Adrenal gland (tissue), 12 donors: ENCODE data around the gene TBCK. TPM values are rescaled to one million over a fixed set of nuclear protein-coding genes. Genes with fewer than 3 reads are reported as not detected.

Experiments used
- DNase-seq, 7 donors: peaks; one replicate each; pipeline ENCODE4 v3.0.0-alpha.2; 2019 to 2020
- H3K27ac ChIP-seq, 5 donors: fragments of 200-600 bp; sonication (generic) in 4 of 5; 1 replicate in 3 of 5; 2 replicates in 2 of 5; pipeline versions ENCODE4 v1.5.1 to v1.8.0; 2016 to 2020; ENCODE audit warnings: mild to moderate bottlenecking in 1 of 5
- H3K27me3 ChIP-seq: fragments of 200-600 bp; 2 replicates; pipeline ENCODE4 v1.8.0; 2021
- H3K36me3 ChIP-seq, 2 donors: fragments of 200-600 bp; replicated peaks in 1 of 2; 1 replicate in 1 of 2; 2 replicates in 1 of 2; pipeline versions ENCODE4 v1.5.1 to v1.8.0; 2018 to 2022
- H3K4me1 ChIP-seq, 2 donors: fragments of 200-600 bp; replicated peaks in 1 of 2; 1 replicate in 1 of 2; 2 replicates in 1 of 2; pipeline versions ENCODE4 v1.5.1 to v1.8.0; 2018 to 2021
- H3K4me3 ChIP-seq, 4 donors: fragments of 200-600 bp; sonication (generic) in 3 of 4; one replicate each; pipeline ENCODE4 v1.5.1; 2016 to 2018
- H3K9me3 ChIP-seq, 3 donors: fragments of 200-600 bp; sonication (generic) in 1 of 3; replicated peaks in 1 of 3; 1 replicate in 2 of 3; 2 replicates in 1 of 3; pipeline versions ENCODE4 v1.5.1 to v1.8.0; 2016 to 2021
- CTCF ChIP-seq, 6 experiments: fragments of 450-650 bp in 4 of 6; fragments of 200-600 bp in 2 of 6; sonication (generic) in 1 of 6; IDR thresholded peaks; 1 replicate in 5 of 6; 2 replicates in 1 of 6; pipeline versions ENCODE4 v1.5.1 to v1.8.0; 2016 to 2021; ENCODE audit warnings: antibody characterized with exemption in 6 of 6, mild to moderate bottlenecking in 2 of 6, moderate library complexity in 1 of 6
- POLR2A ChIP-seq, 2 donors: fragments of 450-650 bp; IDR thresholded peaks; one replicate each; pipeline ENCODE4 v1.6.1; 2017; ENCODE audit warnings: antibody characterized with exemption in 2 of 2, mild to moderate bottlenecking in 2 of 2, moderate library complexity in 1 of 2
- WGBS, 4 donors: extraction: QIAGEN DNeasy Blood & Tissue Kit in 2 of 4; methylation state at CpG; one replicate each; pipeline versions ENCODE4 v1.1.5 to v1.1.7; 2013 to 2017; 5-methylcytosine and 5-hydroxymethylcytosine counted together
- intact Hi-C, 2 donors: fragments of 100-400 bp; cut with DNase I; formaldehyde crosslinking; loops; one replicate each; pipeline versions ENCODE4 v1.14.1 to v1.15.0; 2022 to 2023
- polyA plus RNA-seq, 3 donors: library from polyadenylated mRNA; stranded (reverse); fragments of 200-250 nt in 2 of 3; fragments of 350-450 nt in 1 of 3; fragmentation: Illumina TruSeq in 1 of 3; extraction: RNeasy Lipid Tissue Mini Kit (QIAGEN cat#74804) in 1 of 3; gene quantifications; one replicate each; pipeline ENCODE4 v1.2.3, GENCODE V29; 2013 to 2014
- total RNA-seq, 9 donors: library from RNA; depleted of rRNA in 4 of 9; stranded (reverse); fragments of >200 nt in 4 of 9; fragments of 120-200 nt in 1 of 9; fragmentation: NEBNext Ultra II Directional in 1 of 9; extraction: Animal tissue kit (Norgen Biotek cat#: 25700) in 1 of 9; gene quantifications; one replicate each; pipeline versions ENCODE4 v1.1.0 to v1.2.4, GENCODE V29; 2013 to 2023
- donor health status: healthy with polysubstance abuse.
- donor health status: Bipolar disorder and iron deficiency.
- donor health status: DM: yes; HTN: yes; CAD: no.
- donor health status: DM: no; HTN: no; CAD: no.
- donor health status: DM: no; HTN: no; CAD: no.
- donor health status: DM: yes; HTN: yes; CAD: no.

The TBCK gene
- total and polyA plus RNA-seq, 12 donors: 12.6 to 76.3 (median 39.8) TPM

- Histone ChIP-seq H3K36me3 (peaks cover 0 to 7% of the 10 kb centered on the region in 2 donors), H3K9me3 (no peaks in the 10 kb centered on the region), H3K4me3 (no peak overlapping the region), H3K27ac (no peak overlapping the region), H3K27me3 (no peaks in the 10 kb centered on the region), H3K4me1 (no peaks in the 10 kb centered on the region)
- TF ChIP-seq POLR2A (IDR thresholded peaks at IDR 0.05): no peak
- TF ChIP-seq CTCF (IDR thresholded peaks at IDR 0.05): no peak
- intact Hi-C loops: no loop called here
- DNase-seq: no peak
Measured at GRCh38 chr4:106304632-106305031, 11.4 kb downstream of the TBCK start.

DNA sequence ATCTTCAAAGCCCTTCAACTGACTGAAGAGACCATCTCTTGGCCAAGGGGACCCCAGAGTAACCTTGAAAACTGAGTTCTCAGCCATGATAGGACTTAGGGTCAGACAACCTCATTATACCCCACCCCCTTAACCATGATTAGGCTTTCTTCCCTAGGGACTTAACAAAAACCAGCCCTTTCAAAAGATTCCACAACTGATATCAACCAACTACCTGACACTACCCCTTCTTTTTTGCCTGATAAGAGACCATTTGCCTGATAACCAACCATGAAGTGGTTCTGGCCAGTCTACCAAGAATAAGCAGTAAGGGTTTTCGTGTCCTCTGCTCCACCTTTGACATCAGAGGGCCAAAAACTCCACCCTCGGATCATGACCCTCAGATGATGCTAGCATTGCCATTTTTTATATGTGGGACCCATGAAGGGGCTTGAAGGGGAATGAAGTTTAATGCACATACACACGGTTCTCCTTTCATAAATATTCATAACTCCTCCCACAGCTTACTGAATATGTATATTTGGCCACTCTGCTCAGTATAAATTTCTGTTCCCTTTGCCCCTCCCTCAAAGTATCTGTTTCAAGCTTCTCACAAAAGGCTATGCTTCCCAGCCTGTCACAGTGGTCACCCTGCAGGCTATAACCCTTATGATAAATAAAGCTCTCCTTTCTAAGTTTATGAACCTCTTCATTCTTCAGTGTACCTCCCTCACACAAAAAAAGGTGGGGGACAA, 12.3 kb downstream of the TBCK start:
- no peaks in the 10 kb centered on the region for H3K9me3 ChIP-seq
- H3K27me3 ChIP-seq: no peaks in the 10 kb centered on the region
- WGBS, 4 donors: 91 to 96% (median 92%) methylated on average over 3 of the region's 3 CpGs
- TF ChIP-seq CTCF (IDR thresholded peaks at IDR 0.05) (no peak), POLR2A (IDR thresholded peaks at IDR 0.05) (no peak)
- H3K36me3 ChIP-seq: peaks cover 0 to 7% of the 10 kb centered on the region in 2 donors
- no peaks in the 10 kb centered on the region for H3K4me1 ChIP-seq
- intact Hi-C loops: no loop called here
- no peak overlapping the region for H3K27ac ChIP-seq
- DNase-seq: no peak
- H3K4me3 ChIP-seq: no peak overlapping the region

DNA sequence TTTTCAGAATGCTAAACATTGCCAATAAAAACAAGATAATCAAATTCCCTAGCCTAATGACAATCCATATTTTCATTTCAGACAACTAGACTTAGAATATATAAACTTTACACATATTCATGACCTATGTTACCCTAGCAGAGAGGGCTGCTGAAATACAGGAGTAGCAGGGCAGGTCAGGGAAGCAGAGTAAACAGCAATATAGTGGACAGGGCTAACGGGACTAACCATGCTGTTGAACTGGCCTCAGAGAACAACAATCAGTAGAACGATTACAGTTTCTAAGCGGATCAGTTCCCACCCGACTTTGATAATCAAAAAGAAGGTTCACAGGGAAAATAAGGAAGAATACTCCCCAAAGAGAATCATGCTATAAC, 14.0 kb downstream of the TBCK start:
- Histone ChIP-seq H3K9me3 (no peaks in the 10 kb centered on the region), H3K27me3 (no peaks in the 10 kb centered on the region), H3K4me1 (no peaks in the 10 kb centered on the region), H3K4me3 (no peak overlapping the region), H3K36me3 (no peaks in the 10 kb centered on the region), H3K27ac (no peak overlapping the region)
- no peak for TF ChIP-seq CTCF (IDR thresholded peaks at IDR 0.05)
- no peak for TF ChIP-seq POLR2A (IDR thresholded peaks at IDR 0.05)
- 83 to 88% (median 85%) methylated on average over 4 of the region's 4 CpGs for WGBS, 4 donors
- no peak for DNase-seq
- intact Hi-C loops: no loop called here

DNA sequence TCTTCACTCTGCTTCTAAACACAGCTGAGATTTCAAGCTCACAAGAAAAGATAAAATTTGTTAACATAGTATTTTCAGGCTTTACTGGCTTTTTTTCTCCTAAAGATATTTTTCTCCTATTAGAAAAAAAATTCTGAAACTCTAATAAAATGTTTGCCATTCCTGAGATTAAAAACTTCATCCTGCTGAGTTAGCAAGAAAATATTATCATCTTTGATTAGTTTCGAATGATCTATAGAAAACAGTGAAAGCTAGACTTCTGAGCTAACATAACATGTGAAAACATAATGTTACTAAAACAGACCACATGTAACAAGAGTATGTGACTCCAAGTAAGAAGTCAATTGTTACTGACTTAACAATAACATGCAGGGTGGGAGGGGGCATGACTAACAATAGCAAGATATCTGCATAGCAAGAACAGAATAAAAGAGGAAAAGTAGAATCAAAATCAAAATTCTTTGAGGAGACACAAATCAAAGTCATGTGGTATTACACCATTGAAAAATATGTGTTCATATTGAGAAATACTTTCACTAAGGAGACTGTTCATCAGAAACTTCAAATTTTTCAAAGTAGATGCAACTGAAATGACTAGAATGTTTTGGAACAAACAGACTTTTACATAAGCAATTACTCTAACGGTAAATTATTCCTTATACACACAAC, 14.5 kb downstream of the TBCK start:
- Histone ChIP-seq H3K36me3 (no peaks in the 10 kb centered on the region), H3K27ac (no peak overlapping the region), H3K4me3 (no peak overlapping the region), H3K9me3 (no peaks in the 10 kb centered on the region), H3K4me1 (no peaks in the 10 kb centered on the region), H3K27me3 (no peaks in the 10 kb centered on the region)
- no peak for DNase-seq
- intact Hi-C loops: no loop called here
- no peak for TF ChIP-seq CTCF (IDR thresholded peaks at IDR 0.05)
- no peak for TF ChIP-seq POLR2A (IDR thresholded peaks at IDR 0.05)
- WGBS, 4 donors: 79 to 88% (median 82%) methylated on average over 2 of the region's 2 CpGs
